CD4-positive, CD25-positive, alpha-beta regulatory T cell (primary cell): ENCODE results near the gene TSPEAR. TPM values are rescaled to one million over a fixed set of nuclear protein-coding genes. Genes with fewer than 3 reads are reported as not detected.

Experiments used
- ATAC-seq, 2 donors: fragments of 150-1000 bp; cut with Tn5 transposase; one replicate each; pipeline ENCODE4 v1.10.0; 2021; ENCODE audit warnings: low read depth in 2 of 2, moderate number of reproducible peaks in 2 of 2, moderate library complexity in 1 of 2
- DNase-seq, 3 donors: peaks; one replicate each; pipeline versions ENCODE4 v3.0.0 to v3.0.0-alpha.2; 2012 to 2022; ENCODE audit warnings: mixed read lengths in 1 of 3
- H3K27ac ChIP-seq: one replicate; pipeline ENCODE4 v1.7.0; 2013; ENCODE audit warnings: mild to moderate bottlenecking, low read length; ENCODE audit not compliant: insufficient read depth, poor library complexity, severe bottlenecking
- H3K27me3 ChIP-seq: one replicate; pipeline ENCODE4 v1.7.0; 2013; ENCODE audit warnings: low read length; ENCODE audit not compliant: control insufficient read depth, insufficient read depth
- H3K36me3 ChIP-seq: one replicate; pipeline ENCODE4 v1.7.0; 2013; ENCODE audit warnings: mild to moderate bottlenecking, low read length, moderate library complexity; ENCODE audit not compliant: control insufficient read depth, insufficient read depth
- H3K4me1 ChIP-seq: 2 replicates; pipeline ENCODE4 v1.7.0; 2013; ENCODE audit warnings: mild to moderate bottlenecking, low read length; ENCODE audit not compliant: insufficient read depth, control insufficient read depth, poor library complexity, severe bottlenecking
- H3K4me3 ChIP-seq: one replicate; pipeline ENCODE4 v1.7.0; 2013; ENCODE audit warnings: low read depth, mild to moderate bottlenecking, low read length, moderate library complexity
- H3K9me3 ChIP-seq, 2 experiments: 1 replicate in 1 of 2; 2 replicates in 1 of 2; pipeline ENCODE4 v1.7.0; 2013; ENCODE audit warnings: low read length in 2 of 2, mild to moderate bottlenecking in 1 of 2, moderate library complexity in 1 of 2; ENCODE audit not compliant: control insufficient read depth in 2 of 2
- H3K27ac Mint-ChIP-seq, 3 donors: one replicate each; pipeline ENCODE4 v1.8.0; 2020 to 2022; ENCODE audit warnings: mild to moderate bottlenecking in 3 of 3, mixed read lengths in 3 of 3, moderate library complexity in 2 of 3
- H3K27me3 Mint-ChIP-seq: one replicate; pipeline ENCODE4 v1.8.0; 2022; ENCODE audit warnings: mild to moderate bottlenecking, mixed read lengths
- H3K36me3 Mint-ChIP-seq: one replicate; pipeline ENCODE4 v1.8.0; 2020; ENCODE audit warnings: mixed read lengths
- H3K4me1 Mint-ChIP-seq, 4 donors: one replicate each; pipeline ENCODE4 v1.8.0; 2020 to 2022; ENCODE audit warnings: mixed read lengths in 4 of 4, mild to moderate bottlenecking in 1 of 4
- H3K4me3 Mint-ChIP-seq, 4 donors: one replicate each; pipeline ENCODE4 v1.8.0; 2020 to 2022; ENCODE audit warnings: mild to moderate bottlenecking in 4 of 4, mixed read lengths in 4 of 4, moderate library complexity in 3 of 4
- H3K9me3 Mint-ChIP-seq, 7 donors: one replicate each; pipeline ENCODE4 v1.8.0; 2020 to 2022; ENCODE audit warnings: mixed read lengths in 7 of 7, mild to moderate bottlenecking in 3 of 7, moderate library complexity in 2 of 7
- polyA plus RNA-seq, 4 donors: library from polyadenylated mRNA; unstranded; fragments of 300-500 nt; fragmentation: Illumina TruSeq; gene quantifications; one replicate each; pipeline ENCODE4 v1.2.3, GENCODE V29; 2021
- total RNA-seq: library from RNA; stranded (reverse); gene quantifications from one replicate; pipeline ENCODE4 v1.2.3, GENCODE V29; 2022

The TSPEAR gene
- total and polyA plus RNA-seq, 5 donors from 2014 or later: 0.05 TPM; not detected in 4

DNA sequence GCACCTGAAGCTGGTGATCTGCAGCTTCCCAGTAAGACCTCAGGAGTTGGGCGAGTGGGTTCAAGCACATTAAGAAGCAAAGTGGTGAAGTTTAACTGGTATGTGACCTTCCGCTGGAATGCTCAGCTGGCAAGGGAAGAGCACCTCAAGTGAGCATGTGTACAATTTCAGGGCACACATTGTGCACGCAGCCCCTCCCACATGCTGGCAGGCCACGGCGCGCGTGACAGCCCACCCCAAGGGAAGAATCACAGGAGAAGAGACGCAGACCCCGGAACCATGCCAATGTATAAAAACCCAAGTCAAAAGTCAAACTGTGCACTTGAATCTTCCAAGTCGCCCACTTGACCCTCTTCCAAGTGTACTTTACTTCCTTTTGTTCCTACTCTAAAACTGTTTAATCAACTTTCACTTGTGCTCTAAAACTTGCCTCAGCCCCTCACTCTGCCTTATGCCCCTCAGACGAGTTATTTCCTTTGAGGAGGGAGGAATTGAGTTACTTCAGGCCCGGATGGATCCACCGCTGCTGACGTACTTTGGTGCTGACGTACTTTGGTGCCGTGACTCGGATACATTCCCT lies 236.0 kb downstream of the TSPEAR start:
- Mint-ChIP-seq H3K27ac (no peak overlapping the region), H3K9me3 (no peaks in the 10 kb centered on the region), H3K27me3 (no peaks in the 10 kb centered on the region), H3K4me1 (peaks cover 5 to 11% (median 6%) of the 10 kb centered on the region in 4 donors), H3K36me3 (no peaks in the 10 kb centered on the region), H3K4me3 (no peak overlapping the region)
- Histone ChIP-seq H3K36me3 (no peaks in the 10 kb centered on the region), H3K27ac (no peak overlapping the region), H3K9me3 (no peaks in the 10 kb centered on the region), H3K4me1 (no peaks in the 10 kb centered on the region), H3K4me3 (no peak overlapping the region), H3K27me3 (no peaks in the 10 kb centered on the region)
- DNase-seq: no peak
- no peak for ATAC-seq

DNA sequence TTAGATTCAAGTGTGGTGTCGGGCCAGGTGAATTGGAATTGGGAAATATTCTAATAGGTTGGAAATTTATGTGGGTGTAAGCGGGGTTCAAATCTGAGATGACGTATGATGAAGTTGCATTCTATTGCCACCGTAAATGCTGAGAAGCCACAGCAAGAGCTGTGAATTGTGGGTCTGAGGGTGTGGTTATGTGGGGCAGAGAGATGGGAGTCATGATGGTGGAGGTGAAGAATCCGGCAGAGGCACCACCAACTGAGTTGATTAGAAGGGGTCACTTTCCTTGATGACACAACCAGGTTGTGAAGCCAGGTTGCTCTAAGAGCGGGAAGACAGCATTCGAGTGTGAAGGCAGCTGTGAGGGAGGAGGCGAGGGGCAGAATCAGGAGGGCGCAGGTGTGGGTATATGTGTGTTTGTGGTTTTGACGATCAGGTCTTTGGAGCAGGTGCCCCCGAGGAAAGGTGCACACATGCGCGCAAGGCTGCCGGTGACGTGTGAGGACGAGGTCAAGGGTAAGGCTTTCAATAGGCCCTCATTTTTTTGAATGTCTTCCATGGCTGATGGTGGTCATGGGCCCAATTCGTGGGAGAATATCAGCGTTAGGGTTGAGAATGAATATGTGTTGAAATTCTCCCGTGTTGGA lies 237.3 kb downstream of the TSPEAR start:
- no peak overlapping the region for H3K27ac ChIP-seq
- Mint-ChIP-seq H3K27me3 (no peaks in the 10 kb centered on the region), H3K36me3 (no peaks in the 10 kb centered on the region), H3K9me3 (no peaks in the 10 kb centered on the region), H3K4me3 (no peak overlapping the region), H3K27ac (no peak overlapping the region), H3K4me1 (peaks cover 0 to 4% (median under 1%) of the 10 kb centered on the region in 4 donors)
- no peak for ATAC-seq
- H3K9me3 ChIP-seq: no peaks in the 10 kb centered on the region
- no peaks in the 10 kb centered on the region for H3K4me1 ChIP-seq
- H3K4me3 ChIP-seq: no peak overlapping the region
- no peaks in the 10 kb centered on the region for H3K36me3 ChIP-seq
- no peak for DNase-seq
- H3K27me3 ChIP-seq: no peaks in the 10 kb centered on the region

DNA sequence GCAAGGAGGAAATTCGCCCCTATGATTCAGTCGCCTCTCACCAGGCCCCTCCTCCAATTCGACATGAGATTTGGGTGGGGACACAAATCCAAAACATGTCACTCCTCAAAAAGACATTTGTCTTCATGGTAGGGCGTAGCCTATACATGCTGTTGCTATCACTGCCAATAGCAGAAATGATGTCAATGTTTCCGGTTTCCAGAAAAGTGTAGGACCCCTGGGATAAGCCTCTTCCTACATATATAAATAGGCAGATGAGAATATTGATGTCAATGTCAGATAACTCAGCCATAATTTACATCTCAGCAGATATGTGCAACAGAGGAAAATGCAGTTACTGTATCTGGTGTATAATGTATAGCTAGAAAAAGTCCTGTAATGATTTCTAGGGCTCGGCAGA lies 239.4 kb downstream of the TSPEAR start:
- Histone ChIP-seq H3K27ac (no peak overlapping the region), H3K4me1 (no peaks in the 10 kb centered on the region), H3K9me3 (no peaks in the 10 kb centered on the region), H3K4me3 (no peak overlapping the region), H3K36me3 (no peaks in the 10 kb centered on the region), H3K27me3 (no peaks in the 10 kb centered on the region)
- peaks cover 0 to 2% (median 0%) of the 10 kb centered on the region in 7 donors for H3K9me3 Mint-ChIP-seq
- no peak for DNase-seq
- no peak overlapping the region for H3K27ac Mint-ChIP-seq
- H3K4me1 Mint-ChIP-seq: no peaks in the 10 kb centered on the region
- H3K4me3 Mint-ChIP-seq: peak overlapping the region in 1 of 4 donors; percentile 8
- H3K36me3 Mint-ChIP-seq: no peaks in the 10 kb centered on the region
- no peaks in the 10 kb centered on the region for H3K27me3 Mint-ChIP-seq
- no peak for ATAC-seq

DNA sequence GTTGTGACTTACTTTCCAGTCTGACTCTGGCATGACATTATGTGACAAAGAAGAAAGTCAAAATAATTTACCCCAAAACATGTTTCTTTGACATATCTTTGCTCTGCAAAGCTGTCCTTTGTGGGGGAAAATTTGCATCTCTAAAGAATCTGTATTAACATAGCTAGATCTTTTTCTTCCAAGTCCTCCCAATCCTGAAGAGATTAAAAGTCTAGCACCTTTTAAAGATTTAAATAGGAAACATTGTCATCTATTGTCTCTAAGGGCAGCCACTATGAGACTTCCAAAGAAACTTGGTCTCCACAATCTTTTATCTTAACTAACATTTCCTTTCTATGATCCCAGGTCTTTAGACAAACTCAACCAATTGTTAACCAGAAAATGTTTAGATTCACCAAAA lies 240.0 kb downstream of the TSPEAR start:
- Histone ChIP-seq H3K27ac (no peak overlapping the region), H3K4me1 (no peaks in the 10 kb centered on the region), H3K27me3 (no peaks in the 10 kb centered on the region), H3K9me3 (no peaks in the 10 kb centered on the region), H3K4me3 (no peak overlapping the region), H3K36me3 (no peaks in the 10 kb centered on the region)
- peaks cover 0 to 2% (median 0%) of the 10 kb centered on the region in 7 donors for H3K9me3 Mint-ChIP-seq
- no peak overlapping the region for H3K4me3 Mint-ChIP-seq
- H3K27ac Mint-ChIP-seq: no peak overlapping the region
- ATAC-seq (no peak), DNase-seq (no peak)
- H3K27me3 Mint-ChIP-seq: no peaks in the 10 kb centered on the region
- no peaks in the 10 kb centered on the region for H3K4me1 Mint-ChIP-seq
- no peaks in the 10 kb centered on the region for H3K36me3 Mint-ChIP-seq

DNA sequence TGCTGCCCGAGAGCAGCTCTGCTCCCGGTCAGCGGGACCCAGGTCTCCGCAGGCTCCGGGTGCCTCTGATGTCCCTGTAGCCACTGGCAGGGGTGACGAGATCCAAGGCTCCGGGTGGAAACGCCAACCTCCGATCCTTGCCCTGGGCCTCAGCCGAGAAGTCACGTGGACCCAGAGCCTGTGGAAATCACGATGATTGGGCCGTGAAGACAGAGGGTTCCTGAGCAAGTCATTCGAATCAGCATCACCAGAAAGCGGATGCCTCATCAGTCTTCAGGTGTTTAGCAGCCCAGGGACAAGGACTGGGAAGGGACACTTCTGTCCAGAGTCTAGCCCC lies 243.5 kb downstream of the TSPEAR start:
- no peaks in the 10 kb centered on the region for H3K27me3 ChIP-seq
- H3K9me3 ChIP-seq: no peaks in the 10 kb centered on the region
- Mint-ChIP-seq H3K4me1 (no peaks in the 10 kb centered on the region), H3K9me3 (peaks cover 0 to 2% (median 0%) of the 10 kb centered on the region in 7 donors), H3K27ac (no peak overlapping the region), H3K36me3 (no peaks in the 10 kb centered on the region), H3K4me3 (no peak overlapping the region), H3K27me3 (no peaks in the 10 kb centered on the region)
- H3K27ac ChIP-seq: no peak overlapping the region
- ATAC-seq (no peak), DNase-seq (no peak)
- no peaks in the 10 kb centered on the region for H3K36me3 ChIP-seq
- H3K4me1 ChIP-seq: no peaks in the 10 kb centered on the region
- H3K4me3 ChIP-seq: no peak overlapping the region

DNA sequence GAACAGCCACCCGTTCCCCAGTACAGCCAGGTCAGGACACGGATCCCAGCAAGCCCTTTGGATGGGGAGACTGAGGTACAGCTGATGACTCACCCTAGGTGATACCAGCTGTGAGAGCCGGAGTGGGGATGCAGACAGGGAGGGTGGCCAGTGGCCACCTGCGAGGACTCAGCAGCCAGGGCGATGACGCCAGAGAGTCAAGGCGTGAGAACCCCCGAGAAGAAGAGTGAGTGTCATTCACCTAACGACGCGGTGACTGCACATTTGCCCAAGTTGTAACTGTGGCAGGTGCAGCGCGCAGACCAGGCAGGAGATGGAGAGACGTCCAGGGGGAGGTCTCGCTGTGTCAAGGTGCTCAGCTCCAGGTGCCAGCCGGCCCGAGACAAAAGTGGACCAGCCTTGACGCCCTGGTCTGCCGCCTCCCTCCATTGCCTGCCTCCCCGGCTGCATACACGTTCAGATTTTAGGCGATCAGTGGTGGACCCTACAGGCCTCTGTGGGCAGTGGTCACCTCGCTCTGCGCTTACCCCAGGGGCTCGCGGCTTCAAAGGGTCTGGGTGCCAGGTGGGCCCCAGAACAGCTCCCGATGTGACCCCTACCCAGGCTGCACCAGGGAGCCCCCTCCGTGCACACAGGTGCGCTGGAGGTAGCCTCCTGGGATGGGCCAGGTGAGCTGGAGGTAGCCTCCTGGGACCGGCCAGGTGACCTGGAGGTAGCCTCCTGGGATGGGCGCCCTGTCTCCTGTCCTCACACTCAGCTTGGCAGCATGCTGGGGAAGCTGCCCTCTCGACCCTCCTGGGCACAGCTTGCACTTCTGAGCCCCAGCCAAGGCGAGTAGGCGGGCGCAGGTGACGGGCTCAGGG lies 244.1 kb downstream of the TSPEAR start:
- no peaks in the 10 kb centered on the region for H3K4me1 Mint-ChIP-seq
- H3K9me3 Mint-ChIP-seq: peaks cover 0 to 2% (median 0%) of the 10 kb centered on the region in 7 donors
- no peaks in the 10 kb centered on the region for H3K36me3 Mint-ChIP-seq
- no peak overlapping the region for H3K27ac Mint-ChIP-seq
- ATAC-seq (no peak), DNase-seq (no peak)
- Histone ChIP-seq H3K4me1 (no peaks in the 10 kb centered on the region), H3K36me3 (no peaks in the 10 kb centered on the region), H3K27ac (no peak overlapping the region), H3K9me3 (no peaks in the 10 kb centered on the region), H3K27me3 (no peaks in the 10 kb centered on the region), H3K4me3 (no peak overlapping the region)
- H3K4me3 Mint-ChIP-seq: peak overlapping the region in 1 of 4 donors; percentile 61
- no peaks in the 10 kb centered on the region for H3K27me3 Mint-ChIP-seq

DNA sequence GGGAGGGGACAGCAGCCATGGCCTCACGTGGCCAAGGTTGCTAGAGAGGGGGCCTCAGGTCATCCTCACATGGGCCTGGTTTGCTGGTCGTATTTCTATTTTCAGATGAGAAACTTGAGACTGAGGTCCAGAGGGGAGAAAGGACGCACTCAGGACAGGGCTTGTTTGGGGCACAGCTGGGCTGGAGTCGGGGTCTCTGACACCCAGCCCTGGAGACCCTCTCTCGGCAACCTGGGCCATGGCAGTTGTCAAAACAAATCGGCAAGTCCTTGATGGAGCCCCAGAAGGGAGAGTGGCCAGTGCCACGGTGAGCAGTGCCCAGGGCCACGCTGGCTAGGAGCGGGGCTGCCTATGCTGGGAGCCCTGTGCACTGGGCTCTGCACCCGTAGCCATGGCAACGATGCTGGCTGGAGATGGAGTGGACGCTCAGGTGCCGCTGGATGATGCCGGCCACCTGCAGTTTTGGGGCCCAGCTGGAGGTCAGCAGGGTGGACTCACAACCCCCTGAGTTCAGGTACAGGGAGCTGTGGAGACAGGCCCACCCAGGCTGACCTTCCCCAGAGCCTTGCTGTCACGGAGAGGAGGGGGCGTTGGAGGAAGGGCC lies 244.9 kb downstream of the TSPEAR start:
- no peaks in the 10 kb centered on the region for H3K36me3 Mint-ChIP-seq
- no peaks in the 10 kb centered on the region for H3K27me3 Mint-ChIP-seq
- peaks cover 0 to 2% (median 0%) of the 10 kb centered on the region in 7 donors for H3K9me3 Mint-ChIP-seq
- Histone ChIP-seq H3K9me3 (no peaks in the 10 kb centered on the region), H3K27me3 (no peaks in the 10 kb centered on the region), H3K27ac (no peak overlapping the region), H3K4me3 (no peak overlapping the region), H3K4me1 (no peaks in the 10 kb centered on the region), H3K36me3 (no peaks in the 10 kb centered on the region)
- no peaks in the 10 kb centered on the region for H3K4me1 Mint-ChIP-seq
- no peak for DNase-seq
- H3K4me3 Mint-ChIP-seq: no peak overlapping the region
- no peak for ATAC-seq
- H3K27ac Mint-ChIP-seq: peak overlapping the region in 1 of 3 donors; percentile 62
